AG09319 (cell line): ENCODE results near the gene CEP112.

ENCODE experiments used
- DNase-seq: peaks from one replicate; pipeline ENCODE4 v3.0.0-alpha.2; 2010; ENCODE audit warnings: low read depth; ENCODE audit errors: extremely low read depth
- TF ChIP-seq, protein P1 (sequence below): IDR thresholded peaks from 2 replicates; pipeline ENCODE4 v1.5.1; 2011; ENCODE audit warnings: low read depth, mild to moderate bottlenecking, inconsistent platforms, low read length, moderate library complexity

Gene CEP112

DNA sequence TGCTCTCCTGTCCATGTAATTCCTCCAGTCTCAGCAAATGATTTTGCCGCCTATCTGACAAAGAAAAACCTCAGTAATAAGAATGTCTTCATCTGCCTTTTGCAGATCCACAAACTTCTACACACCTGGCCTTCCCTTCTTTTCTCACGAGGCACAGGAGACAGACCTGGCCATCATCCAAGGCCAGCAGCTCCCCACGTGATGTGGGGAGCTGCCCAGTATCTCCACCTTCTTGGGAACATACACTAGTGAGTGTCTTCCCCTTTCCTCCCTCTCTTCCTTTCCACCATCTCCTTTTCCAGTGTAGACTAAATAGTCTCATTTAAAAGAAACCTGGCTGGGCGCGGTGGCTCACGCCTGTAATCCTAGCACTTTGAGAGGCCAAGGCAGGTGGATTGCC lies 274.4 kb downstream of the CEP112 start:
- no peak for DNase-seq
- TF ChIP-seq, protein P1, sequence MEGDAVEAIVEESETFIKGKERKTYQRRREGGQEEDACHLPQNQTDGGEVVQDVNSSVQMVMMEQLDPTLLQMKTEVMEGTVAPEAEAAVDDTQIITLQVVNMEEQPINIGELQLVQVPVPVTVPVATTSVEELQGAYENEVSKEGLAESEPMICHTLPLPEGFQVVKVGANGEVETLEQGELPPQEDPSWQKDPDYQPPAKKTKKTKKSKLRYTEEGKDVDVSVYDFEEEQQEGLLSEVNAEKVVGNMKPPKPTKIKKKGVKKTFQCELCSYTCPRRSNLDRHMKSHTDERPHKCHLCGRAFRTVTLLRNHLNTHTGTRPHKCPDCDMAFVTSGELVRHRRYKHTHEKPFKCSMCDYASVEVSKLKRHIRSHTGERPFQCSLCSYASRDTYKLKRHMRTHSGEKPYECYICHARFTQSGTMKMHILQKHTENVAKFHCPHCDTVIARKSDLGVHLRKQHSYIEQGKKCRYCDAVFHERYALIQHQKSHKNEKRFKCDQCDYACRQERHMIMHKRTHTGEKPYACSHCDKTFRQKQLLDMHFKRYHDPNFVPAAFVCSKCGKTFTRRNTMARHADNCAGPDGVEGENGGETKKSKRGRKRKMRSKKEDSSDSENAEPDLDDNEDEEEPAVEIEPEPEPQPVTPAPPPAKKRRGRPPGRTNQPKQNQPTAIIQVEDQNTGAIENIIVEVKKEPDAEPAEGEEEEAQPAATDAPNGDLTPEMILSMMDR = no peak

DNA sequence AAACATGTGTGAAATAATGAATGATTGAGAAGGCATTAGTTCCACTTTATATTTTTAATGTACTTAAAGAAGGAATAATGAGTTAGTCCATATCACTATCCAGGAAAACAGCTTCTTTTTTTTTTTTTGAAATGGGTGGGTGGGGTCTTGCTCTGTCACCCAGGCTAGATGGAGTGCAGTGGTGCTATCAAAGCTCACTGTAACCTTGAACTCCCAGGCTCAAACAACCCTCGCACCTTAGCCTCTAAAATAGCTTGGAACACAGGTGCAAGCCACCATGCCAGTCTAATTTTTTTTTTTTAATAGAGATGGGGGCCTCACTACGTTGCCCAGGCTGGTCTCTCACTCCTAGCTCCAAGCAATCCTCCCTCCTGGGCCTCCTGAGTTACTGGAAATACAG lies 275.5 kb downstream of the CEP112 start:
- TF ChIP-seq, protein P1 = no peak
- no peak for DNase-seq

DNA sequence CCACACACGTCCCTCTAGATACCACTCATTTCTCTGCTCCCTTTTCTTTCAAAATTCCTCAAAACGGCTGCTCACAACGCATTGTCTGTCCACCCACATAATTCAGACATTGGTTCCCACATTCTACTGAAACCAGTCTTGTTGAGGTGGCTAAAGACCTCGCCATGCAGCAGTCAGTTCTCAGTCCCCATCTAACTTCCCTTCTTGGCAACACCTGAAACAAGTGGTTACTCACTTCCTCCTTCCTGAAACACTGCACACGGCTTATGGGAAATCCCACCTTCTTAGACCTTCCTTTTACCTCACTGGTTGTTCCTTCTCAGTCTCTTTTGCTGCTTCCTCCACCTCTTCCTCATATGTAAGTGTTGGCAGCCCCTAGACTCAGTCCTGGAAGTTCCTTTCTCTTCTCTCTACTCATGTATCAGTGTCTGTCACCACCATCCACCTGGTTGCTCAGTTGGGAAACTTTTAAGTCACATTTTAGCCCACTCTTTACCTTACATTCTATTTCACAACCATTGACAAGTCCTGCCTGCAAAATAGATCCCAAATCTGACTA lies 277.1 kb downstream of the CEP112 start:
- DNase-seq = no peak
- TF ChIP-seq, protein P1 = no peak

DNA sequence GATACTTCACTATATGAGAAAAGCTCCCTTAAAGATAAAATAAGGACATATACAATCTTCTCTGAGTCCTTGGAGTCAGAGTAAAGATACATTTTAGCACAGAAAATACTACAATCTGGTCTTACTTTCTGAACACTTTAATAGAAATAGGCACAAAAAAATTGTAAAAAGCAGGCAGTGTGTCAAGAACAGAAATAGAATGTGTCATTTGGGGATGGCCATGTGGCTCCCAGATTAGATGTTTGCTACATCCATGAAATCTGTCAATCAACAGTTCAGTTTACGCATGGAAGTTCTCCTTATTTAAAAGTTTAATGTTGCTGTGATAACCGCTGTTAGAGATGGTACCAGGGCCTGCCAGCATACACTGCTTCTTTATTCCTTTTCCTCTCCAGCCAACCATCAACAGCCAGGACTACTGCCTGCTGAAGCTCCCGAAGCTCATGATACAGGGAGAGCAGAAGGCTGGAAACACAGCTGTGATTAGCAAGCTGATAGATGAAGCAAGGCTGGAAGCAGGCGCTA lies 278.5 kb downstream of the CEP112 start:
- TF ChIP-seq, protein P1 = no peak
- no peak for DNase-seq

- TF ChIP-seq, protein P1 = no peak
- DNase-seq = no peak
Observed at GRCh38 chr17:65910836-65911235, 281.1 kb downstream of the CEP112 start.

DNA sequence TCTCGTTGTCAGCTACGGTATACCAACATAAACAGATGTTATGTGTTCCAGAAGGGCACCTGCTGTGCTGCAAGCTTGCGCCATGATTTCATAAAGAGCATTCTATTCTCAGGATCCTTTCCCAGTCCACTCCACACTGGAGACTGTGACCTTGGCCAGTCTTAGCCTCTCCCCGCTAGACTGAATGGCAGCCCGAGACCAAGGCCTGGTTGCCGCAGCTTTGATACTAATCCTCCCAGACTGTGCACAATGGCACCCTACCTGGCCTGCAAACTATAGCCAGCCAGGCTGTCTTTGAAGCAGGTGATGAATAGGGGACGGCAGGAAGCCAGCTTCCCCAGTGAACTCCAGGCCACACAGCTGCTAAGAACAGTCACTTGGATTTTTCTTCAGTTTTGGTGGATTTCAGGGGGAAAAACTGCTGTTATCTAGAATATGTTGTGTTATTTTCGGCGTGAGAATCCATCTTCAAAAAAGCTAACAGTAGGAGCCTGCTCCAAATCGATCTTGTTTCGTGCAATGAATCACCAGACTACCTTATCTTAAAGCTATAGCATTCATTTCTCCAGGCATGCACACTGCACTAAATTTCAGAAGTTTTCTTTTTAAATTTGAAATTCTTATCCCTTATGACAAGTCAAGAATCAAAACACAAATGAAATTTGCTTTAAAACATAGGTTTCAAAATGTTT lies 289.0 kb downstream of the CEP112 start:
- TF ChIP-seq, protein P1 = no peak
- DNase-seq = no peak

GRCh38 chr17:65902155-65902554 lies 289.8 kb downstream of the CEP112 start:
- TF ChIP-seq, protein P1 = no peak
- DNase-seq = no peak
